Lower leg skin (tissue), 3 donors: ENCODE results near the gene EFTUD2.

ENCODE experiments used
- POLR2A ChIP-seq, 2 donors: fragments of 450-650 bp; IDR thresholded peaks; one replicate each; pipeline ENCODE4 v1.6.1; 2016 to 2017; ENCODE audit warnings: antibody characterized with exemption in 2 of 2, mild to moderate bottlenecking in 1 of 2, moderate library complexity in 1 of 2
- TF ChIP-seq, protein P1 (sequence below), 3 donors: fragments of 450-650 bp; IDR thresholded peaks; one replicate each; pipeline ENCODE4 v1.5.1; 2016; ENCODE audit warnings: antibody characterized with exemption in 3 of 3, mild to moderate bottlenecking in 3 of 3, moderate library complexity in 2 of 3

DNA sequence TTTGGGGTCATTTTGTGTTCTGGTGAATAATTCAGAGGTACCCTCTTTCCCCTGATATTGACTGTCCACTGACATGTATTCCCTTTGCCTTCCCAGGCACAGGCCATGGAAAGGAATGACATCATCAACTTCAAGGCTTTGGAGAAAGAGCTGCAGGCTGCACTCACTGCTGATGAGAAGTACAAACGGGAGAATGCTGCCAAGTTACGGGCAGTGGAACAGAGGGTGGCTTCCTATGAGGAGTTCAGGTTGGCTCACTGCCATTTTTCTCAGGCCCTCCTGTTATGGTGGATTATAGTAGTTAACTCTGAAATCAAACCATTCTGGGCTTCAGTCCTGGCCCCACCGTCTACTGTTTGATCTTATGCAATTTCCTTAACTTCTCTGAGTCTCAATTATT, 1.6 kb upstream of the EFTUD2 start:
- TF ChIP-seq, protein P1, sequence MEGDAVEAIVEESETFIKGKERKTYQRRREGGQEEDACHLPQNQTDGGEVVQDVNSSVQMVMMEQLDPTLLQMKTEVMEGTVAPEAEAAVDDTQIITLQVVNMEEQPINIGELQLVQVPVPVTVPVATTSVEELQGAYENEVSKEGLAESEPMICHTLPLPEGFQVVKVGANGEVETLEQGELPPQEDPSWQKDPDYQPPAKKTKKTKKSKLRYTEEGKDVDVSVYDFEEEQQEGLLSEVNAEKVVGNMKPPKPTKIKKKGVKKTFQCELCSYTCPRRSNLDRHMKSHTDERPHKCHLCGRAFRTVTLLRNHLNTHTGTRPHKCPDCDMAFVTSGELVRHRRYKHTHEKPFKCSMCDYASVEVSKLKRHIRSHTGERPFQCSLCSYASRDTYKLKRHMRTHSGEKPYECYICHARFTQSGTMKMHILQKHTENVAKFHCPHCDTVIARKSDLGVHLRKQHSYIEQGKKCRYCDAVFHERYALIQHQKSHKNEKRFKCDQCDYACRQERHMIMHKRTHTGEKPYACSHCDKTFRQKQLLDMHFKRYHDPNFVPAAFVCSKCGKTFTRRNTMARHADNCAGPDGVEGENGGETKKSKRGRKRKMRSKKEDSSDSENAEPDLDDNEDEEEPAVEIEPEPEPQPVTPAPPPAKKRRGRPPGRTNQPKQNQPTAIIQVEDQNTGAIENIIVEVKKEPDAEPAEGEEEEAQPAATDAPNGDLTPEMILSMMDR (IDR thresholded peaks at IDR 0.05) = no peak
- TF ChIP-seq POLR2A (IDR thresholded peaks at IDR 0.05) = no peak
